HEK293T (cell line): ENCODE measurements around the gene RANBP10.

Source experiments
- CTCF ChIA-PET: fragments of 350-600 bp; formaldehyde crosslinking; extraction: SDS; loops from one replicate; lab custom pipeline; 2021; ENCODE audit warnings: antibody characterized with exemption, inconsistent platforms; lab: Yijun Ruan, JAX
- POLR2A ChIA-PET: fragments of 350-600 bp; formaldehyde crosslinking; extraction: SDS; loops from one replicate; lab custom pipeline; 2020; ENCODE audit warnings: antibody characterized with exemption, inconsistent platforms; lab: Yijun Ruan, JAX
- DNase-seq: peaks from one replicate; pipeline ENCODE4 v3.0.0; 2012; ENCODE audit warnings: mixed read lengths; ENCODE audit errors: extremely low spot score
- ARNT ChIP-seq: fragments of 450-650 bp; IDR thresholded peaks from 2 replicates; pipeline ENCODE4 v1.6.1; 2017; ENCODE audit warnings: mild to moderate bottlenecking
- BHLHE40 ChIP-seq: fragments of 450-650 bp; IDR thresholded peaks from 2 replicates; pipeline ENCODE4 v1.6.1; 2016; ENCODE audit warnings: mild to moderate bottlenecking, moderate library complexity, borderline replicate concordance
- CTBP1 ChIP-seq: fragments of 450-650 bp; IDR thresholded peaks from 2 replicates; pipeline ENCODE4 v1.6.1; 2016; ENCODE audit warnings: borderline replicate concordance
- ELF4 ChIP-seq: fragments of 450-650 bp; IDR thresholded peaks from 2 replicates; pipeline ENCODE4 v1.6.1; 2017; ENCODE audit warnings: antibody characterized with exemption
- FOXA1 ChIP-seq: fragments of 450-650 bp; IDR thresholded peaks from 2 replicates; pipeline ENCODE4 v1.6.1; 2016; ENCODE audit warnings: mild to moderate bottlenecking
- FOXK2 ChIP-seq: fragments of 450-650 bp; IDR thresholded peaks from 2 replicates; pipeline ENCODE4 v1.6.1; 2016; ENCODE audit warnings: mild to moderate bottlenecking
- FOXM1 ChIP-seq: fragments of 450-650 bp; IDR thresholded peaks from 2 replicates; pipeline ENCODE4 v1.6.1; 2017; ENCODE audit warnings: mild to moderate bottlenecking, borderline replicate concordance
- HDGF ChIP-seq: fragments of 450-650 bp; IDR thresholded peaks from 2 replicates; pipeline ENCODE4 v1.6.1; 2017; ENCODE audit warnings: antibody characterized with exemption, borderline replicate concordance
- L3MBTL2 ChIP-seq: fragments of 450-650 bp; conservative IDR thresholded peaks from 2 replicates; pipeline ENCODE4 v1.6.1; 2016; ENCODE audit warnings: mild to moderate bottlenecking
- LEF1 ChIP-seq: fragments of 450-650 bp; IDR thresholded peaks from 2 replicates; pipeline ENCODE4 v1.6.1; 2017; ENCODE audit warnings: mild to moderate bottlenecking, borderline replicate concordance
- NFRKB ChIP-seq: fragments of 450-650 bp; IDR thresholded peaks from 2 replicates; pipeline ENCODE4 v1.6.1; 2016; ENCODE audit warnings: mild to moderate bottlenecking, moderate library complexity
- SP1 ChIP-seq: fragments of 450-650 bp; IDR thresholded peaks from 2 replicates; pipeline ENCODE4 v1.6.1; 2017
- SUZ12 ChIP-seq: fragments of 450-650 bp; IDR thresholded peaks from 2 replicates; pipeline ENCODE4 v1.6.1; 2016; ENCODE audit warnings: mild to moderate bottlenecking
- TARDBP ChIP-seq: fragments of 450-650 bp; IDR thresholded peaks from 2 replicates; pipeline ENCODE4 v1.6.1; 2016
- ZNF384 ChIP-seq: fragments of 450-650 bp; IDR thresholded peaks from 2 replicates; pipeline ENCODE4 v1.6.1; 2016
- TF ChIP-seq, protein P1 (sequence below): fragments of 450-650 bp; IDR thresholded peaks from 2 replicates; pipeline ENCODE4 v1.6.1; 2016

RANBP10 gene

DNA sequence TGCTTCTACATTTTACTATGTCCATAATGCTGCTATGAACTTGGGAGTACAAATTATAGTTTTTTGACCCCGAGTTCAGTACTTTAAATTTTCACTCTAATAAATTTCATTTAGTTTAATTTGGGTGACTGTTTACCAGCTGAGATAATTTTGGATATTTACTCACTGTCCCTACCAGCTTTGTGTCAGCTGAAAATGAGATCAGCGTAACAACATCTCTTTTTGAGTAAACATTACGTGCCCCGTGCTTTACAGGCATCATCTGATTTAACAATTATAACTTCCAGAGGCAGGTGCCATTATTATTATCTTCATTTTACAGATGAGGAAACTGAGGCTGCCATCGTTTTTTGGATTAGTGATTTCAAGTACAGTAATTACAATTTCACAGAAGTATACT is 102.2 kb downstream of the RANBP10 start:
- CTCF ChIA-PET = no interaction called here
- POLR2A ChIA-PET = no interaction called here
- DNase-seq = no peak
- TF ChIP-seq FOXK2 (no peak), ELF4 (no peak), L3MBTL2 (no peak), SUZ12 (no peak)

DNA sequence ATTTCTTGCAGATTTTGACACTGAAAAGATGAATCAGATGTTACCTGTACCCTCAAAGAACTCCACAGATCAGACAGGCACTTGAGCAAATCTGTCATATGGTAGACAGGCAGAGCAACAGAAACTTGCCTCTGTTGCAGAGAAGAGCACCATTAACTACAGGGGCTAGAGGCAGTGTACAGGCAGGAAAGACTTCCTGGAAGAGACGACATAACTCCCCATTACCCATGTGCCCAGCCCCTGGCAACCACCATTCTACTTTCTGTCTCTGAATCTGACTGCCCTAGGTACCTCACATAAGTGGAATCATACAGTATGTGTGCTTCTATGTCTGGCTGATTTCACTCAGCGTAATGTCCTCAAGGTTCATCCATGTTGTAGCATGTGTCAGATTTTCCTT is 102.7 kb downstream of the RANBP10 start:
- ChIA-PET CTCF (no interaction called here), POLR2A (no interaction called here)
- TF ChIP-seq CTBP1 = no peak
- no peak for TF ChIP-seq L3MBTL2
- TF ChIP-seq FOXK2 = no peak
- TF ChIP-seq TARDBP = no peak
- no peak for TF ChIP-seq NFRKB
- no peak for TF ChIP-seq SP1
- TF ChIP-seq ZNF384 = no peak
- TF ChIP-seq ELF4 = no peak
- TF ChIP-seq LEF1 = no peak
- TF ChIP-seq HDGF = no peak
- TF ChIP-seq, protein P1, sequence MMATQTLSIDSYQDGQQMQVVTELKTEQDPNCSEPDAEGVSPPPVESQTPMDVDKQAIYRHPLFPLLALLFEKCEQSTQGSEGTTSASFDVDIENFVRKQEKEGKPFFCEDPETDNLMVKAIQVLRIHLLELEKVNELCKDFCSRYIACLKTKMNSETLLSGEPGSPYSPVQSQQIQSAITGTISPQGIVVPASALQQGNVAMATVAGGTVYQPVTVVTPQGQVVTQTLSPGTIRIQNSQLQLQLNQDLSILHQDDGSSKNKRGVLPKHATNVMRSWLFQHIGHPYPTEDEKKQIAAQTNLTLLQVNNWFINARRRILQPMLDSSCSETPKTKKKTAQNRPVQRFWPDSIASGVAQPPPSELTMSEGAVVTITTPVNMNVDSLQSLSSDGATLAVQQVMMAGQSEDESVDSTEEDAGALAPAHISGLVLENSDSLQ = no peak
- TF ChIP-seq SUZ12 = no peak
- no peak for TF ChIP-seq FOXM1
- no peak for TF ChIP-seq ARNT
- no peak for TF ChIP-seq FOXA1
- TF ChIP-seq BHLHE40 = no peak
- no peak for DNase-seq

DNA sequence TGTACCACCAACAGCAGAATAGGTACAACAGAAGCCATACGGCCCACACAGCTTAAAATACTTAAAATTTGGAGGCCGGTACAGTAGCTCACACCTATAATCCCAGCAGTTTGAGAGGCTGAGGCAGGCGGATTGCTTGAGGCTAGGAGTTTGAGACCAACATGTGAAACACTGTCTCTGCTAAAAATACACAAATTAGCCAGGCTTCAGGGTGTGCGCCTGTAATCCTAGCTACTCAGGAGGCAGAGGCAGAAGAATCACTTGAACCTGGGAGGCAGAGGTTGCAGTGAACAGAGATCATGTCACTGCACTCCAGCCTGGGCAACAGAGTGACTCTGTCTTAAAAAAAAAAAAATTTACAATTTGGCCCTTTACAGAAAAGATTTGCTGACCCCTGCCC is 104.2 kb downstream of the RANBP10 start:
- DNase-seq = no peak
- TF ChIP-seq LEF1 (no peak), BHLHE40 (no peak), SUZ12 (no peak), FOXM1 (no peak), L3MBTL2 (no peak), NFRKB (no peak), TARDBP (no peak), FOXK2 (no peak), HDGF (no peak), ELF4 (no peak), CTBP1 (no peak), ARNT (no peak), ZNF384 (no peak), FOXA1 (no peak), SP1 (no peak)
- TF ChIP-seq, protein P1 = no peak
- ChIA-PET POLR2A (no interaction called here), CTCF (interaction anchor here (0.6 kb wide), 1 partner anchor 643 kb away, joined by 11 read pairs; no protein-coding TSS in a partner anchor)

DNA sequence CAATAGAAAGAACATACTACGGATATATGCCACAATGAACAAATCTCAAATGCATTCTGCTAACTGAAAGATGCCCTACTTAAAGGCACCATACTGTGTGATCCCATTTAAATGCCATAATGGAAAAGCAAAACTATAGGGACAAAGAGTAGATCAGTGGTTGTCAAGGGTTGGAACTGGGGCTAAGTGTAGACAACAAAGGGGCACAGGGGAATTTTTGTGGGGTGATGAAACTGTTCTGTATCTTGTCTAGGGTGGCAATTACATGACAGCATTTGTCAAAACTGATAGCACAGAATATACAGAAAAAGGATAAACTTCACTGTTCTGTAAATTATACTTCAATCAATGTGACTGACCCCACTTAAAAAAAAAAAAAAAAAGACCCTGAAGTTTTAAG is 104.9 kb downstream of the RANBP10 start:
- DNase-seq = no peak
- TF ChIP-seq SP1 (no peak), ZNF384 (no peak), HDGF (no peak), FOXA1 (no peak)
- TF ChIP-seq, protein P1 = no peak
- ChIA-PET CTCF (no interaction called here), POLR2A (no interaction called here)

DNA sequence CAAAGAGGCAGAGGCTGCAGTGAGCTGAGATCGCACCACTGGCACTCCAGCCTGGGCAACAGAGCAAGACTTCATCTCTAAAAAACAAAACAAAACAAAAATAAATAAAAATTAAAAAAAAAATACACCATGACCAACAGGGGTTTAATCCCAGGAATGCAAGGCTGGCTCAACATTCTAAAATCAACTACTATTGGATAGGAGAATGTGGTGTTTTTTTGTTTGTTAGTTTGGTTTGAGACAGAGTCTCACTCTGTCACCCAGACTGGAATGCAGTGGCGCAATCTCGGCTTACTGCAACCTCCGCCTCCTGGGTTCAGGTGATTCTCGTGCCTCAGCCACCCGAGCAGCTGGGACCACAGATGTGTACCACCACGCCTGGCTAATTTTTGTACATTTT is 107.1 kb downstream of the RANBP10 start:
- DNase-seq = no peak
- ChIA-PET POLR2A (no interaction called here), CTCF (no interaction called here)
- no peak for TF ChIP-seq LEF1
- TF ChIP-seq ARNT = no peak
- no peak for TF ChIP-seq SUZ12
- no peak for TF ChIP-seq FOXK2
- no peak for TF ChIP-seq SP1
- no peak for TF ChIP-seq ELF4
- TF ChIP-seq, protein P1 = no peak
- no peak for TF ChIP-seq FOXM1
- TF ChIP-seq NFRKB = no peak
- TF ChIP-seq BHLHE40 = no peak
- TF ChIP-seq L3MBTL2 = no peak
- no peak for TF ChIP-seq FOXA1
- TF ChIP-seq ZNF384 = no peak
- no peak for TF ChIP-seq TARDBP
- no peak for TF ChIP-seq HDGF
- no peak for TF ChIP-seq CTBP1

DNA sequence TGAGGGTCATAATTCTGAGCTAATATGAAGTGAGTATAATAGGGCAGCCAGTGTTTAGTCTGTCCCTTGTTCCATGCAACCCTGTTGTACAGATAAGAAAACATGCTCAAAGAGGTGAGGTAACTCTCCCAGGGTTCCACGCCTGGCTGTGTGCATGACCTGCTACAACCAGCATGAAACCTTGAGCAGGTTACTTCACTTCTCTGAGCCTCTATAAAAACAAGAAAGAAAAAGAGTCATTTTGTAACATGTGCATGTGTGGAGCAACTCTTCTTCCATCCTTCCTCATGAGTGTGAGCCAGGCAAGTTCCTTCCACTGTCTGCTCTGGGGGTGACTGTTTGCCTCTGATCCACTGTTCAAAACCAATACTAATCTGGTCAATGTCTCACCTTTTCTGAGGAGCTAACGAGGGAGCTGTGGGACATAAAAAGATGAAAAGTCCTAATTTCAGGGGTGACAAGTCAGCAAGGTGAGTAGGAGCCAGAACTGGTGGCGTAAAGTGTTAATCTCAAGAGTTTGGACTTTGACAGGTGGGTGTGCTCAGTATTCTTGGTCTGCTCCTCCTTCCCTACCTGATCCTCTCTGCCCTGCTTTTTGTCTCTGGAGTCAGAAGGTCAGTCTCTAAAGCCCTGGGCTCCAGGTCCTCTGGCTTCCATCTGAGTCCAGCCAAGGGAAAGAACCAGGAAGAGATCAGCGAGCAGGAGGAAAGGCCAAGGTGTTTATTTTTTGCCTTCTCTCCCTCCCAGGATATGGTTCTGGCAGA is 108.8 kb downstream of the RANBP10 start:
- ChIA-PET CTCF (no interaction called here), POLR2A (no interaction called here)
- no peak for DNase-seq
- no peak for TF ChIP-seq TARDBP
